Activated CD4-positive, alpha-beta T cell treated with anti-CD3 and anti-CD28 coated beads, Interleukin-2, amount 10 ng/mL, durations not matched to agents 24 days and 14 days (primary cell): Measurements from ENCODE around the gene NWD2. TPM values are rescaled to one million over a fixed set of nuclear protein-coding genes. Genes with fewer than 3 reads are reported as not detected.

Experiments used
- DNase-seq: peaks from one replicate; pipeline ENCODE4 v3.0.0; 2022
- H3K27ac Mint-ChIP-seq: one replicate; pipeline ENCODE4 v1.8.0; 2022; ENCODE audit warnings: mild to moderate bottlenecking, mixed read lengths
- H3K27me3 Mint-ChIP-seq: one replicate; pipeline ENCODE4 v1.8.0; 2022; ENCODE audit warnings: mixed read lengths
- H3K36me3 Mint-ChIP-seq: one replicate; pipeline ENCODE4 v1.8.0; 2022; ENCODE audit warnings: low read depth, mild to moderate bottlenecking, mixed read lengths
- H3K4me1 Mint-ChIP-seq: one replicate; pipeline ENCODE4 v1.8.0; 2021; ENCODE audit warnings: mixed read lengths
- H3K4me3 Mint-ChIP-seq: one replicate; pipeline ENCODE4 v1.8.0; 2022; ENCODE audit warnings: mild to moderate bottlenecking, moderate library complexity, mixed read lengths
- H3K9me3 Mint-ChIP-seq: one replicate; pipeline ENCODE4 v1.8.0; 2021; ENCODE audit warnings: mixed read lengths
- intact Hi-C: fragments of 100-400 bp; cut with micrococcal nuclease; formaldehyde crosslinking; loops from one replicate; pipeline ENCODE4 v1.15.1; 2023
- total RNA-seq: library from RNA; stranded (reverse); gene quantifications from 2 replicates; pipeline ENCODE4 v1.2.3, GENCODE V29; 2022

The NWD2 gene
- total RNA-seq, 1 donor from 2014 or later, result not detected

- H3K4me1 Mint-ChIP-seq, result no peaks in the 10 kb centered on the region
- H3K27me3 Mint-ChIP-seq, result peaks cover 19% of the 10 kb centered on the region
These were observed 182.7 kb downstream of the NWD2 start for GRCh38 chr4:37427193-37427592.

GRCh38 chr4:37429906-37430305 is 185.4 kb downstream of the NWD2 start:
- Mint-ChIP-seq H3K4me3 (no peak overlapping the region), H3K9me3 (no peaks in the 10 kb centered on the region), H3K27ac (no peak overlapping the region), H3K36me3 (no peaks in the 10 kb centered on the region), H3K4me1 (no peaks in the 10 kb centered on the region), H3K27me3 (peaks cover 17% of the 10 kb centered on the region)
- intact Hi-C loops, result no loop called here
- DNase-seq, result no peak

More at GRCh38 chr4:37427193-37427592, 182.7 kb downstream of the NWD2 start:
- H3K9me3 Mint-ChIP-seq, result no peaks in the 10 kb centered on the region
- intact Hi-C loops, result no loop called here
- no peak overlapping the region for H3K4me3 Mint-ChIP-seq
- no peak for DNase-seq
- H3K36me3 Mint-ChIP-seq, result no peaks in the 10 kb centered on the region
- H3K27ac Mint-ChIP-seq, result no peak overlapping the region

GRCh38 chr4:37430718-37431416 is 186.3 kb downstream of the NWD2 start:
- H3K9me3 Mint-ChIP-seq, result no peaks in the 10 kb centered on the region
- intact Hi-C loops, result no loop called here
- H3K27me3 Mint-ChIP-seq, result peaks cover 14% of the 10 kb centered on the region
- H3K36me3 Mint-ChIP-seq, result no peaks in the 10 kb centered on the region
- H3K4me3 Mint-ChIP-seq, result no peak overlapping the region
- no peak overlapping the region for H3K27ac Mint-ChIP-seq
- no peaks in the 10 kb centered on the region for H3K4me1 Mint-ChIP-seq
- DNase-seq, result no peak

- no peaks in the 10 kb centered on the region for H3K9me3 Mint-ChIP-seq
- H3K27ac Mint-ChIP-seq, result no peak overlapping the region
- peaks cover 12% of the 10 kb centered on the region for H3K27me3 Mint-ChIP-seq
- intact Hi-C loops, result no loop called here
- H3K36me3 Mint-ChIP-seq, result no peaks in the 10 kb centered on the region
- no peak for DNase-seq
- no peak overlapping the region for H3K4me3 Mint-ChIP-seq
- no peaks in the 10 kb centered on the region for H3K4me1 Mint-ChIP-seq
These were observed 186.8 kb downstream of the NWD2 start for GRCh38 chr4:37431417-37431743.

- intact Hi-C loops, result no loop called here
- H3K27ac Mint-ChIP-seq, result no peak overlapping the region
These were observed 189.9 kb downstream of the NWD2 start for GRCh38 chr4:37434469-37434868.

GRCh38 chr4:37436546-37436945 is 192.0 kb downstream of the NWD2 start:
- no peak for DNase-seq
- Mint-ChIP-seq H3K27ac (no peak overlapping the region), H3K4me3 (no peak overlapping the region), H3K27me3 (peaks cover 6% of the 10 kb centered on the region), H3K9me3 (no peaks in the 10 kb centered on the region), H3K36me3 (no peaks in the 10 kb centered on the region), H3K4me1 (no peaks in the 10 kb centered on the region)
- intact Hi-C loops, result no loop called here

More at GRCh38 chr4:37434469-37434868, 189.9 kb downstream of the NWD2 start:
- H3K27me3 Mint-ChIP-seq, result peaks cover 8% of the 10 kb centered on the region
- H3K4me3 Mint-ChIP-seq, result no peak overlapping the region
- no peaks in the 10 kb centered on the region for H3K36me3 Mint-ChIP-seq
- DNase-seq, result no peak
- no peaks in the 10 kb centered on the region for H3K9me3 Mint-ChIP-seq
- H3K4me1 Mint-ChIP-seq, result no peaks in the 10 kb centered on the region

- Mint-ChIP-seq H3K36me3 (no peaks in the 10 kb centered on the region), H3K9me3 (no peaks in the 10 kb centered on the region), H3K27ac (no peak overlapping the region), H3K4me1 (no peaks in the 10 kb centered on the region), H3K4me3 (no peak overlapping the region), H3K27me3 (peaks cover 6% of the 10 kb centered on the region)
- DNase-seq, result no peak
- intact Hi-C loops, result no loop called here
These were observed 192.6 kb downstream of the NWD2 start for GRCh38 chr4:37437163-37437562.

- Mint-ChIP-seq H3K36me3 (no peaks in the 10 kb centered on the region), H3K27me3 (peaks cover 5% of the 10 kb centered on the region), H3K27ac (no peak overlapping the region), H3K4me3 (no peak overlapping the region), H3K9me3 (no peaks in the 10 kb centered on the region), H3K4me1 (no peaks in the 10 kb centered on the region)
- intact Hi-C loops, result no loop called here
- DNase-seq, result no peak
These were observed 194.2 kb downstream of the NWD2 start for GRCh38 chr4:37438564-37439279.

GRCh38 chr4:37439809-37440474 is 195.4 kb downstream of the NWD2 start:
- H3K4me1 Mint-ChIP-seq, result no peaks in the 10 kb centered on the region
- H3K9me3 Mint-ChIP-seq, result no peaks in the 10 kb centered on the region
- no peak overlapping the region for H3K4me3 Mint-ChIP-seq
- peaks cover 3% of the 10 kb centered on the region for H3K27me3 Mint-ChIP-seq
- no peak for DNase-seq
- no peaks in the 10 kb centered on the region for H3K36me3 Mint-ChIP-seq
- no peak overlapping the region for H3K27ac Mint-ChIP-seq
- intact Hi-C loops, result no loop called here

- no peak overlapping the region for H3K4me3 Mint-ChIP-seq
- H3K4me1 Mint-ChIP-seq, result no peaks in the 10 kb centered on the region
- intact Hi-C loops, result no loop called here
These were observed 196.0 kb downstream of the NWD2 start for GRCh38 chr4:37440501-37440900.

GRCh38 chr4:37441231-37442061 is 196.9 kb downstream of the NWD2 start:
- intact Hi-C loops, result no loop called here
- DNase-seq, result no peak
- no peaks in the 10 kb centered on the region for H3K4me1 Mint-ChIP-seq
- no peaks in the 10 kb centered on the region for H3K9me3 Mint-ChIP-seq
- H3K27ac Mint-ChIP-seq, result no peak overlapping the region
- H3K36me3 Mint-ChIP-seq, result no peaks in the 10 kb centered on the region
- H3K4me3 Mint-ChIP-seq, result no peak overlapping the region
- H3K27me3 Mint-ChIP-seq, result peaks cover 3% of the 10 kb centered on the region

More at GRCh38 chr4:37440501-37440900, 196.0 kb downstream of the NWD2 start:
- peaks cover 3% of the 10 kb centered on the region for H3K27me3 Mint-ChIP-seq
- no peak for DNase-seq
- H3K9me3 Mint-ChIP-seq, result no peaks in the 10 kb centered on the region
- no peak overlapping the region for H3K27ac Mint-ChIP-seq
- no peaks in the 10 kb centered on the region for H3K36me3 Mint-ChIP-seq

- no peaks in the 10 kb centered on the region for H3K9me3 Mint-ChIP-seq
- intact Hi-C loops, result no loop called here
- no peaks in the 10 kb centered on the region for H3K36me3 Mint-ChIP-seq
- no peak for DNase-seq
- H3K27ac Mint-ChIP-seq, result no peak overlapping the region
- peaks cover 3% of the 10 kb centered on the region for H3K27me3 Mint-ChIP-seq
- H3K4me1 Mint-ChIP-seq, result no peaks in the 10 kb centered on the region
- H3K4me3 Mint-ChIP-seq, result no peak overlapping the region
These were observed 197.4 kb downstream of the NWD2 start for GRCh38 chr4:37442062-37442323.

GRCh38 chr4:37443137-37443536 is 198.6 kb downstream of the NWD2 start:
- Mint-ChIP-seq H3K4me1 (no peaks in the 10 kb centered on the region), H3K27ac (no peak overlapping the region), H3K36me3 (no peaks in the 10 kb centered on the region), H3K4me3 (no peak overlapping the region), H3K9me3 (no peaks in the 10 kb centered on the region), H3K27me3 (peaks cover 3% of the 10 kb centered on the region)
- intact Hi-C loops, result no loop called here
- DNase-seq, result no peak

- Mint-ChIP-seq H3K9me3 (no peaks in the 10 kb centered on the region), H3K27me3 (peaks cover 12% of the 10 kb centered on the region), H3K27ac (no peak overlapping the region), H3K4me3 (no peak overlapping the region), H3K4me1 (no peaks in the 10 kb centered on the region), H3K36me3 (no peaks in the 10 kb centered on the region)
- intact Hi-C loops, result no loop called here
- no peak for DNase-seq
These were observed 200.5 kb downstream of the NWD2 start for GRCh38 chr4:37445023-37445422.
